Caco-2 (cell line): ENCODE data around the gene SMYD3. TPM values are rescaled to one million over a fixed set of nuclear protein-coding genes. Genes with fewer than 3 reads are reported as not detected.

ENCODE experiments used
- BruUV-seq: library from RNA; stranded (reverse); fragments of 400-500 nt; replicated peaks from 2 replicates; lab custom pipeline; 2021; lab: Mats Ljungman, UMichigan
- CTCF ChIA-PET: fragments of 300-600 bp; sonication (Branson Sonifier 250); formaldehyde crosslinking; loops from one replicate; lab custom pipeline; 2022; ENCODE audit warnings: antibody characterized with exemption; lab: Charles Lee
- POLR2A ChIA-PET: fragments of 300-600 bp; sonication (Branson Sonifier 250); formaldehyde crosslinking; loops from one replicate; lab custom pipeline; 2022; ENCODE audit warnings: antibody characterized with exemption; lab: Charles Lee
- DNase-seq, 2 experiments: peaks; one replicate each; pipeline versions ENCODE4 v3.0.0 to v3.0.0-alpha.2; 2020 to 2022
- H3K27me3 ChIP-seq: replicated peaks from 2 replicates; pipeline ENCODE4 v1.6.0; 2011; ENCODE audit warnings: low read length; ENCODE audit not compliant: control insufficient read depth, insufficient read depth
- H3K36me3 ChIP-seq: 2 replicates; pipeline ENCODE4 v1.5.1; 2011; ENCODE audit warnings: low read length; ENCODE audit not compliant: control insufficient read depth, insufficient read depth
- H3K4me1 ChIP-seq: fragments of 250-450 bp; sonication (Bioruptor Pico); 2 replicates; pipeline ENCODE4 v1.5.1; 2020; ENCODE audit warnings: mild to moderate bottlenecking
- H3K4me3 ChIP-seq: 2 replicates; pipeline ENCODE4 v1.5.1; 2011; ENCODE audit warnings: low read depth, mild to moderate bottlenecking, control low read depth, low read length
- H3K9me3 ChIP-seq: fragments of 250-450 bp; sonication (Bioruptor Pico); 2 replicates; pipeline ENCODE4 v1.5.1; 2020; ENCODE audit warnings: mild to moderate bottlenecking, moderate library complexity
- H3K27ac Mint-ChIP-seq: one replicate; pipeline ENCODE4 v1.8.0; 2022; ENCODE audit warnings: mixed read lengths; ENCODE audit not compliant: unreplicated experiment
- H3K27me3 Mint-ChIP-seq: one replicate; pipeline ENCODE4 v1.8.0; 2022; ENCODE audit warnings: mixed read lengths; ENCODE audit not compliant: insufficient read depth, unreplicated experiment
- H3K36me3 Mint-ChIP-seq: one replicate; pipeline ENCODE4 v1.8.0; 2022; ENCODE audit warnings: mild to moderate bottlenecking, mixed read lengths; ENCODE audit not compliant: insufficient read depth, unreplicated experiment
- H3K4me1 Mint-ChIP-seq: one replicate; pipeline ENCODE4 v1.8.0; 2022; ENCODE audit warnings: low read depth, mixed read lengths; ENCODE audit not compliant: unreplicated experiment
- H3K4me3 Mint-ChIP-seq: one replicate; pipeline ENCODE4 v1.8.0; 2022; ENCODE audit warnings: mild to moderate bottlenecking, moderate library complexity, mixed read lengths; ENCODE audit not compliant: unreplicated experiment
- H3K9me3 Mint-ChIP-seq: one replicate; pipeline ENCODE4 v1.8.0; 2022; ENCODE audit warnings: mixed read lengths; ENCODE audit not compliant: unreplicated experiment
- CTCF ChIP-seq, 2 experiments: fragments of 200-600 bp in 1 of 2; IDR thresholded peaks; 1 replicate in 1 of 2; 2 replicates in 1 of 2; pipeline versions ENCODE4 v1.5.1 to v1.8.0; 2011 to 2022; ENCODE audit warnings: antibody characterized with exemption in 1 of 2, control low read depth in 1 of 2, inconsistent platforms in 1 of 2, low read depth in 1 of 2, low read length in 1 of 2, mild to moderate bottlenecking in 1 of 2, moderate library complexity in 1 of 2; ENCODE audit not compliant: insufficient read depth in 1 of 2, severe bottlenecking in 1 of 2, unreplicated experiment in 1 of 2
- intact Hi-C: fragments of 100-400 bp; cut with micrococcal nuclease; formaldehyde crosslinking; loops from one replicate; pipeline ENCODE4 v1.10.0; 2022; ENCODE audit not compliant: unreplicated experiment
- total RNA-seq: library from RNA; stranded (reverse); gene quantifications from 2 replicates; pipeline ENCODE4 v1.2.3, GENCODE V29; 2022

Gene SMYD3
- total RNA-seq, 1 experiment from 2014 or later = 33.0 TPM

GRCh38 chr1:245855846-245856730 is 651.0 kb downstream of the SMYD3 start:
- DNase-seq = no peak
- Mint-ChIP-seq H3K4me1 (peaks cover 18% of the 10 kb centered on the region), H3K27ac (no peak overlapping the region), H3K4me3 (no peak overlapping the region), H3K27me3 (no peaks in the 10 kb centered on the region), H3K9me3 (peaks cover 16% of the 10 kb centered on the region), H3K36me3 (peaks cover 10% of the 10 kb centered on the region)
- peaks cover 4% of the 10 kb centered on the region; the same call in 1 of the 2 replicates for H3K4me1 ChIP-seq
- H3K4me3 ChIP-seq = no peak overlapping the region
- ChIA-PET CTCF (interaction anchor here (0.6 kb wide), 1 partner anchor 433 kb away, joined by 3 read pairs; no protein-coding TSS in a partner anchor), POLR2A (no interaction called here)
- no peaks in the 10 kb centered on the region for H3K9me3 ChIP-seq
- no peaks in the 10 kb centered on the region for H3K27me3 ChIP-seq
- no peak for TF ChIP-seq CTCF (IDR thresholded peaks at IDR 0.05; ENCODE audit: insufficient read depth in 1 of 2, low read depth in 1 of 2, low read length in 1 of 2, severe bottlenecking in 1 of 2, unreplicated experiment in 1 of 2)
- no peaks in the 10 kb centered on the region for H3K36me3 ChIP-seq
- intact Hi-C loops = loop anchor here (10.0 kb wide), 1 partner anchor 701 kb away; the partner anchor contains the start of gene KIF26B
- no TSS peak for BruUV-seq

GRCh38 chr1:245853291-245853690 is 653.8 kb downstream of the SMYD3 start:
- ChIA-PET POLR2A (no interaction called here), CTCF (no interaction called here)
- Mint-ChIP-seq H3K4me3 (no peak overlapping the region), H3K9me3 (peaks cover 16% of the 10 kb centered on the region), H3K27ac (no peak overlapping the region), H3K36me3 (peaks cover 10% of the 10 kb centered on the region), H3K4me1 (peaks cover 18% of the 10 kb centered on the region), H3K27me3 (no peaks in the 10 kb centered on the region)
- no peaks in the 10 kb centered on the region for H3K9me3 ChIP-seq
- no peaks in the 10 kb centered on the region for H3K27me3 ChIP-seq
- no peak for TF ChIP-seq CTCF (IDR thresholded peaks at IDR 0.05; ENCODE audit: insufficient read depth in 1 of 2, low read depth in 1 of 2, low read length in 1 of 2, severe bottlenecking in 1 of 2, unreplicated experiment in 1 of 2)
- intact Hi-C loops = loop anchor here (10.0 kb wide), 1 partner anchor 698 kb away; the partner anchor contains the start of gene KIF26B
- BruUV-seq = no TSS peak
- peaks cover 4% of the 10 kb centered on the region; the same call in 1 of the 2 replicates for H3K4me1 ChIP-seq
- no peaks in the 10 kb centered on the region for H3K36me3 ChIP-seq
- DNase-seq = no peak
- no peak overlapping the region for H3K4me3 ChIP-seq

GRCh38 chr1:245843101-245843500 is 664.0 kb downstream of the SMYD3 start:
- Mint-ChIP-seq H3K9me3 (no peaks in the 10 kb centered on the region), H3K4me1 (no peaks in the 10 kb centered on the region), H3K4me3 (no peak overlapping the region), H3K36me3 (no peaks in the 10 kb centered on the region), H3K27ac (no peak overlapping the region), H3K27me3 (no peaks in the 10 kb centered on the region)
- Histone ChIP-seq H3K9me3 (no peaks in the 10 kb centered on the region), H3K4me1 (no peaks in the 10 kb centered on the region), H3K36me3 (no peaks in the 10 kb centered on the region), H3K4me3 (no peak overlapping the region), H3K27me3 (no peaks in the 10 kb centered on the region)
- BruUV-seq = no TSS peak
- intact Hi-C loops = no loop called here
- no peak for DNase-seq
- ChIA-PET CTCF (no interaction called here), POLR2A (interaction anchor here (0.6 kb wide), 1 partner anchor 241 kb away, joined by 10 read pairs; no protein-coding TSS in a partner anchor)
- TF ChIP-seq CTCF (IDR thresholded peaks at IDR 0.05; ENCODE audit: insufficient read depth in 1 of 2, low read depth in 1 of 2, low read length in 1 of 2, severe bottlenecking in 1 of 2, unreplicated experiment in 1 of 2) = no peak
